GM18499 (cell line): ENCODE results near the gene PIRT.

Source experiments
- ATAC-seq: cut with Tn5 transposase; IDR thresholded peaks from one replicate; pipeline ENCODE4 v1.9.1; 2021; ENCODE audit warnings: moderate number of reproducible peaks; ENCODE audit not compliant: insufficient read depth, unreplicated experiment

Gene PIRT

DNA sequence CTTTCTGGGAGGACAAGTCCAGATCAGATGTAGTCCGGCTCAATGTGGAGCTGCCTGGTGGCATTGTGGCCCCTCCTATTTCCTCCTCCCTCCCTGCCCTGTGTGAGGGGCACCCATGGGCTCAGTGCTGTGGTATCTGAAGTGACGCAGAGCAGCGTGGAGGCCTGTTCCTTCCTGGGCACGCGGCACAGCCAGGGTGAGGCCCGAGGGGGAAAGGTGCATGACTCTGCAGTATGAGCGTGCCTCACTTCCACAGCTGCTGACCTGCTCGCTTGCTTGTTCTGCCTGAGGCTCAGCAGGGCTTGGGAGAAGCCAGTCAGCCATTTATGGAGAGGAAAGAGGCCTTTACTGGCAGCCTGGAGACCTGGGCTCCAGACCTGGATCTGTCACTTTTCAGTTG, 45.7 kb downstream of the PIRT start:
- ATAC-seq, result no peak

DNA sequence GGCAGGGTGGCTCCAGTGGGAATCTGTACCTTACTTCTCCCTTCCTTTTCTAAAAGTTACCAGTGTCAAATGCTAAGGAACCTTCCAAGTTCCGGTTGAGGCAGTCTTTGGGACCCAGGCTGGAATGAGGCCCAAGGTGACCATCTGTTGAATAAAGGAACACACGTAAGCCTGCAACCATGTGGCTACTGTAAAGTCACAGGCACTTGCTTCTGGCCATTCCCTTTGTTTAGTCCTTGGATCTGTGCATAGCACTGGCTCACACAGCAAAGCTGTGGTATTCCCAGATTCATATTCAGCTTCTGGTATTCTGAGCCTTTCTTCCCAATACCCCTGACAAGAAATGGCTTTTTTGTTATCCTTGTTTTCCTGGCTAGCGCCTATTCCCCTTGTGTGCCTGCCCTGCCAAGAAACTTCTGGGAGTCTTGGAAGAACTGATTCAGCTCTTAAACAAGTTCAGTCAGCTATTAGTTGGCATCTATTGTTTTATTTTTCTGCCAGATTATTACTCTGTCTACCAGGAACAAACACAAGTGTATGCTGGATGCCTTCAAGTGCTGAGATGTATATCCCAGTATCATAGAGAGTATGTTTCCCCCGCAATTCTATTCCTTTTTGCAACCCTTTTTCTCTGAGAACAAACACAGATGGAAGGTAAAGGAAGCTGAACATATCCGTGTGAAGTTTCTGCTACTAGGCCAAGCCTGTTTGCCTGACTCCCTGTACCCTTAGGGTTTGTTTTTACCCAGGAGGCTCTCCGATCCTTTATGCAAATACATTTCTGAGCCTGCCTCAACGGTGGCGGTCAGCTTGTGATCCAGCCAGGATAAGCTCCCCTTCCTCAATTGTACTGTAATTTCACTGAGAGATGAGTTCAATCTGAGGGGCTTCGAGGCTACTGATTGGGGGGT, 47.1 kb downstream of the PIRT start:
- ATAC-seq, result no peak

DNA sequence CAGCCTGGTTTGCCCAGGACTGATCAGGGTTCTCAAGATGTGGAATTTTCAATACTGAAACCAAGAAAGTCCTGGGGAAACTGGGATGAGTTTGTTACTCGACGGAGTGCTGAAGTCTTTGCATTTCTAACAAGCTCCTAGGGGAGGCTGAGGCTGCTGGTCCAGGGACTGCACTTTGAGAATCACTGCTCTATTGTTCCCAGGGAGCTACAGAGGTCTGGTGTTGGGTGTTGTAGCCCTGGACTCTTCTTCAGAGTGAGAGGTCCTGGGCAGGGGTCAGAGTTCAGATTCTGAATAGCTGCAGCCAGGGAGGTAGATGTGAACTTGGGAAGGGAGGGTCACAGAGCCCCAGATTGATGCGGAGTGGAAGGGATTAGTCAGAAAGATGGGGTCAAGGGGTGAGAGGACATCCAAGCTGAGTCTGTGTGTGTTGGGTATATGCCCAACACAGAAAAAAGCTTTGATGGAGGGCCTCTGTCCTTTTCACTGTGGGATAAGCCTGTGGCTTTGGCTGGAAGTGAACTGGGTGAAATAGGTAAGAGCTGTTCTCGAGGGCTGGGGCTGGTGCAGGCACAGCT, 48.1 kb downstream of the PIRT start:
- no peak for ATAC-seq

DNA sequence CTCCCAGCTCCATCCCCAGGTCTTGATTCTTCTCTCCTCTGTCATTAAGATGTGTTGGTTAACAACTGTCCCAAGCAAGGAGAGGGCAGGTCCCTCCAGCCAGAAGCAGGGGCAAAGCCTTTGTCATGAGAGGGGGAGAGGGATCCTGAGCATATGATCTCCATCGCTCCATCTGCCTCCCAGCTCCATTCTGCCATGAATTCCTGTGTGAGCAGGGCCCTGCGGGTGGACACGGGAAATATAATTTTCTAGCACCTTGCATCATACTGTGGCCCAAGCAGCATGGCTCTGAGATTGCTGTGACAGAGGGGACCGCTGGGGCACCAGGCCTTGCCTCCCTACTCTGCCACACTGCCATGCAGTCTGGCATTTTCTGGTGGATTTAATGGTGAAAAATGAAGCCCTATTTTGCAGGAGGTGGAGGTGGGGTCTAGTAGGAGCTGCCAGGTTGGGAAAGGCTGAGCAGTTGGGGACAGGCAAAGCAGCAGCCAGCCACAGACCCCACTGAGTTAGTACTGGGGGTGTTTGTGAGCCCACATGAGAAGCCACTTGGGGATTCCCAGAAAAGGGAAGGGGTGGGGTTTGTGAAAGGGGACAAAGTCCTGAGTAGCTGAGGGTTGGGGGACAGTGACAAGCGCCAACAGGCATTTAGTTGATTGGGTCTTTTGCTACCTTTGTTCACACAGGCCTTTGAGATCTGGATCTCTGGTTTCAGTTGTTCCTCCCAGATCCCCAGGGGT, 50.4 kb downstream of the PIRT start:
- ATAC-seq, result no peak

DNA sequence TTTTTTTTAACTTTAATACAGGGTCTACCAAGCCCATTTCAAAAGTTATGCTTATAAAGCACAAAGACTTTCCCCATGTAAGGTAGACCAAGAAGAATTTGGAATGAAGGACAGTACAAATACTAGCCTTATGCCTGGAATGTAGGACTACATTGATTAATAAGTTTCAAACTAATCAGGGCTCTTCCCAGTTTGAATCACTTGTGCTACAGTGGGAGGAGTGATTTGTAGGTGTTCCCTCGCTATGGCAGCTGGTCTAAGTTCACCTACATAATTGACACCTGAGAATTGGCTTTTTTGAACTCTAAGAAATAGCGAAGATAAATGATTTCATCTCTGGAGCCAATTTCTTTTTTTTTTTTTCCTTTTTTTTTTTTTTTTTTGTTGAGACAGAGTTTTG, 52.6 kb downstream of the PIRT start:
- ATAC-seq, result no peak

DNA sequence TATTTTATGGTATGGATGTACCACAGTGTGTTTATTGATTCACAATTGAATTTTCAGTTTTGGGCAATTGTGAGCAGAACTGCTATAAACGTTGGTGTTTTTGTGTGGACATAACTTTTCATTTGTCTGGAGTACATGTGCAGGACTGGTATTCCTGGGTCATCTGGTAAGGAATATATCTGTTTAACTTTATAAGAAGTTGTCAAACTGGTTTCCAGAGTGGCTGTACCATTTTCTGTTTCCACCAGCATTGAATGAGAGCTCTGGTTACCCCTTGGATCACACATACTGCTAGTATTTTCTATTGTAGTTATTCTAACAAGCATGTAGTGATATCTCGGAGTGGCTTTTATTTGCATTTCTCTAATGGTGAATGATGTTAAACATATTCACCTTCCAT, 58.3 kb downstream of the PIRT start:
- ATAC-seq, result no peak

DNA sequence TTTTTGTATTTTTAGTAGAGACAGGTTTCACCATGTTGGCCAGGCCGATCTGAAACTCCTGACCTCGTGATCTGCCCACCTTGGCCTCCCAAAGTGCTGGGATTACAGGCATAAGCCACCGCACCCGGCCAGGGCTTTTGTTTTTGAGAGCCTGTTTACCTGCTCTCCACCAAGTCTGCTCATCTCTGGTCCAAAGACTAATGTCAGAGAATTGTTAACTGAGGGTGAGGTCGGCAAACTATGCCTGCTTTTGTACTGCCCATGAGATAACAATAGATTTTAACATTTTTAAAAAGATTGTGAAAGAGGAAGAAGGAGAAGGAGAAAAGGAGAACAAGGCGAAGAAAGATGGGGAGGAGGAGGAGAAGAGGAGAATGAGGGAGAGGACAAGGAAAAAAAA, 60.0 kb downstream of the PIRT start:
- no peak for ATAC-seq

DNA sequence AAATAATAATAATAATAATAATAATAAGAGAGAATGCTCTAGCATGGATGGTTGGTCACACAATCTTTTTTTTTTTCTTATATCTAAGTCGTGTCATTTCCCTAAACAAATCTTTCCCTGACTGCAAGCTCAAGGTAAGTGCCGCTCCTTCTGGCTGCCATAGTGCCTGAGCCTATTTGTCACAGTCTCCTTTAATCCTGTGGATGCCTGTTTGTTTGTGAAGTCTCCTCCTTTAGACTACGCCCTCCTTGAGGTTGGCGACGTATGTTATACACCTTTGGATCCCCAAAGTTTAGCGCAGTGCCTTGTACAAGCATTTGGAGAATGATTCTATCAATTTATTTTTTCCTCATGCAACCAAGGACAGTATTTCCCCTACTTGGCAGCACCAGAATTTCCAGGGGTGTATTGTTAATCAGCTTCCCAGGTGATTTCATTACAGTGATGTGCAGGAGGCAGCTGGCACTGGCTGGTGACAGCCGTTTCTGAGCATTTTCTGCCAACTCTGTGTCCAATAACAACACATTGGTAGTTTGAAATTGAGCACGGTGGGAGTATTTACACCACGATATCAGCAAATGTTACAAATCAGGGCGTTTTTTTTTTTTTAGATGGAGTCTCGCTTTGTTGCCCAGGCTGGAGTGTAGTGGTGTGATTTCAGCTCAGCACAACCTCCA, 60.6 kb downstream of the PIRT start:
- ATAC-seq, result no peak

DNA sequence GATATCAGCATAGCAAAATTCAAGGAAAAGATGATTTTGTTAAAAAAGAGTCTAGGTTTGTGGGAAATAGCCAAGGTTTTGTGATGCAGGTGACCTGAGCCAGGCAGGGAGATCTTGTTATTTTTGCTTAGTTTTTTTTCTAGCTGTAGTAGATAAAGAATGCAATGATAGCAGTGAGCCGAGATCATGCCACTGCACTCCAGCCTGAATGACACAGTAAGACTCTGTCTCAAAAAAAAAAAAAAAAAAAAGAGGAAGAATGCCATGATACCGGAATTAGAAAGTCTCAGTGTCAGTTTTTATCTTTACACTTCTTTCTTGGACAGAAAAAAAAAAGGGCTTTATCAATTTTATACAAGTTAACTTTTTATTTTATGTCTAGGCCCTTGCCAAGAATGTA, 61.5 kb downstream of the PIRT start:
- ATAC-seq, result no peak

DNA sequence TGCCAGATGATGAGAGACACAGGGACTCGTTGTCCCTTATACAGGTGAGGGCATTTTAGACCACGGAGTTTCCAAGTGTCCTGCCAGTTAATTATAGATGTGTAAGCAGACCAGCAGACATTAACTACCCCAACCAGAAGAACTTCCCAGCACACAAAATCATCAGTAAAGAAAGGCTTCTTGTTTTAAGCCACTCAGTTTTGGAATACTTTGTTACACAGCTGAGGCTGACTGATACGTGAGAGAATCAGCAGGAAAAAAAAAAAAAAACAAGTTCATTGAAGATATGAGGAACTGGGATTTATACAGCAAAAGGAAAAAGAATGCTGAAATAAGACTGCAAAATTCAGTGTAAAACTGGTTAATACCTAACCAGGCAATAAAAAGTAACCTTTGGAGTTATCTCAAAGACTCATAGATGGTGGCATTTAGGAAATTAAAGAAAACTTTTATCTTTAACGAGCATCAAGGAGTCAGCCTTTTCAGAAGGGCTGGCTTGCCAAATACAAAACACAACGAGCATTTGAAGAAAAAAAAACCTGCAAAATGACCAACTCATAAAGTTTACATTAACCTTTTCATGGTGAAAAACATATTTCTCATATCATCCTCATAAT, 62.0 kb downstream of the PIRT start:
- ATAC-seq, result no peak

DNA sequence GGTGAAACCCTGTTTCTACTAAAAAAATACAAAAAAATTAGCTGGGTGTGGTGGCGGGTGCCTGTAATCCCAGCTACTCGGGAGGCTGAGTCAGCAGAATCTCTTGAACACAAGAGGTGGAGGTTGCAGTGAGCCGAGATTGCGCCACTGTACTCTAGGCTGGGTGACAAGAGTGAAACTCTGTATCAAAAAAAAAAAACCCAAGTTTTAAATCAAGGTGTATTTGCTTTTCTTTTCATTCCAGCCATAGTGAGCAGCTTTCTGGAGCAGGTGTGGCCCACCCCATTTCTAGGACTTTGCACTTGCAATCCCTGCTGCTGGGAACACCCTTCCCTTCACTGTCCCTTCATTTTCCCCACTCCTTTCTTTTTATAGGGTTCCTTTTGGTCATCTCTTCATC, 62.8 kb downstream of the PIRT start:
- ATAC-seq, result no peak

DNA sequence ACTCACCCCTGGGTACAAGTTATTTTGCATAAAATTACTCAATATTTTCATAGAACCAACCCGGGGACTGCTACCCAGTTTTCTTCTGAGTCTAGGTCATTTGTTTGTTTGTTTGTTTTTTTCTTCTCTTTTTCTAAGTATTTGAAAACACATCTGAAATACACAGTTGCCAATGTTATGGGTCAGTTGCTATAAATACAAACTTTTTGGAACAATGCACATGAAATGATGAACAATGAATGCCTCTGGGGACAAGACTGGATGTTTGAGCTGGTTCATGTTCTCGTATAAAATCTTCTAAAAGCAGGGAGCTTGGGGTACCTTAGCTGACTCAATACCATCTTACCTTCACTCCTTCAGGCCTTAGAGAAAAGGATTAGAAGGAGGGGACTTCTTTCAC, 64.5 kb downstream of the PIRT start:
- no peak for ATAC-seq
